Peyer's patch (tissue), 4 donors: ENCODE data around the gene OR2B2. TPM values are rescaled to one million over a fixed set of nuclear protein-coding genes. Genes with fewer than 3 reads are reported as not detected.
"Not testable (repeated sequence)": the region's sequence is repeated elsewhere in the genome, so short reads cannot be mapped to it uniquely, and the experiment has no call there.

Source experiments
- DNase-seq, 3 donors: peaks; one replicate each; pipeline ENCODE4 v3.0.0-alpha.2; 2017 to 2019
- H3K27ac ChIP-seq, 4 donors: fragments of 200-600 bp; sonication (generic); one replicate each; pipeline ENCODE4 v1.5.1; 2016 to 2019
- H3K27me3 ChIP-seq, 2 donors: fragments of 200-600 bp; sonication (generic); one replicate each; pipeline ENCODE4 v1.5.1; 2019
- H3K36me3 ChIP-seq, 3 donors: fragments of 200-600 bp; sonication (generic); one replicate each; pipeline ENCODE4 v1.5.1; 2016 to 2019
- H3K4me1 ChIP-seq, 4 donors: fragments of 200-600 bp; sonication (generic); one replicate each; pipeline ENCODE4 v1.5.1; 2016 to 2019
- H3K4me3 ChIP-seq, 4 donors: fragments of 200-600 bp; sonication (generic); 1 replicate in 3 of 4; 2 replicates in 1 of 4; pipeline ENCODE4 v1.5.1; 2016 to 2019; ENCODE audit warnings: mild to moderate bottlenecking in 1 of 4
- H3K9me3 ChIP-seq, 4 donors: fragments of 200-600 bp; sonication (generic); one replicate each; pipeline ENCODE4 v1.5.1; 2016 to 2019; ENCODE audit warnings: mild to moderate bottlenecking in 1 of 4
- CTCF ChIP-seq, 6 experiments: fragments of 450-650 bp in 4 of 6; fragments of 200-600 bp in 2 of 6; sonication (generic) in 1 of 6; IDR thresholded peaks; one replicate each; pipeline ENCODE4 v1.5.1; 2017 to 2019; ENCODE audit warnings: antibody characterized with exemption in 6 of 6, mild to moderate bottlenecking in 3 of 6, moderate library complexity in 1 of 6
- POLR2A ChIP-seq, 2 donors: fragments of 450-650 bp; IDR thresholded peaks; one replicate each; pipeline ENCODE4 v1.5.1; 2017; ENCODE audit warnings: antibody characterized with exemption in 2 of 2, mild to moderate bottlenecking in 2 of 2, moderate library complexity in 2 of 2
- total RNA-seq, 4 donors: library from RNA; depleted of rRNA; stranded (reverse); fragments of >200 nt; gene quantifications; one replicate each; pipeline ENCODE4 v1.1.0, GENCODE V29; 2016

Gene OR2B2
- not detected for total RNA-seq

- Histone ChIP-seq H3K9me3 (no peaks in the 10 kb centered on the region), H3K4me1 (no peaks in the 10 kb centered on the region), H3K4me3 (no peak within 1 kb of the TSS), H3K27me3 (no peaks in the 10 kb centered on the region), H3K36me3 (no peaks in the 10 kb centered on the region), H3K27ac (no peak within 1 kb of the TSS)
- DNase-seq, result no peak
- no peak for TF ChIP-seq POLR2A (IDR thresholded peaks at IDR 0.05)
- TF ChIP-seq CTCF (IDR thresholded peaks at IDR 0.05), result no peak
These were observed at the start of gene OR2B2 for GRCh38 chr6:27911956-27912446. Gene OR2B2, minus strand, starts transcription at chr6:27912396. Its CDS starts 77 bp downstream, at chr6:27912319.

GRCh38 chr6:27957516-27957915, 45.3 kb upstream of the OR2B2 start:
- Histone ChIP-seq H3K36me3 (no peaks in the 10 kb centered on the region), H3K27ac (no peak overlapping the region), H3K9me3 (no peaks in the 10 kb centered on the region), H3K4me3 (no peak overlapping the region), H3K4me1 (no peaks in the 10 kb centered on the region), H3K27me3 (no peaks in the 10 kb centered on the region)
- DNase-seq, result no peak
- TF ChIP-seq CTCF (IDR thresholded peaks at IDR 0.05), result no peak
- TF ChIP-seq POLR2A (IDR thresholded peaks at IDR 0.05), result no peak

GRCh38 chr6:27956941-27957340, 44.7 kb upstream of the OR2B2 start, which contains the start of gene OR2B6:
Gene OR2B6, plus strand, starts transcription at chr6:27957241. Its CDS starts 0 bp downstream, at chr6:27957241.
- Histone ChIP-seq H3K9me3 (no peaks in the 10 kb centered on the region), H3K27ac (no peak within 1 kb of the TSS), H3K36me3 (no peaks in the 10 kb centered on the region), H3K27me3 (no peaks in the 10 kb centered on the region), H3K4me1 (no peaks in the 10 kb centered on the region), H3K4me3 (no peak within 1 kb of the TSS)
- no peak for DNase-seq
- no peak for TF ChIP-seq CTCF (IDR thresholded peaks at IDR 0.05)
- no peak for TF ChIP-seq POLR2A (IDR thresholded peaks at IDR 0.05)

GRCh38 chr6:27951040-27951439, 38.8 kb upstream of the OR2B2 start:
- no peak overlapping the region for H3K4me3 ChIP-seq
- no peaks in the 10 kb centered on the region for H3K9me3 ChIP-seq
- no peak overlapping the region for H3K27ac ChIP-seq
- no peak for TF ChIP-seq POLR2A (IDR thresholded peaks at IDR 0.05)
- no peak for TF ChIP-seq CTCF (IDR thresholded peaks at IDR 0.05)
- no peaks in the 10 kb centered on the region for H3K4me1 ChIP-seq
- DNase-seq, result no peak
- no peaks in the 10 kb centered on the region for H3K36me3 ChIP-seq
- H3K27me3 ChIP-seq, result no peaks in the 10 kb centered on the region

- Histone ChIP-seq H3K27me3 (no peaks in the 10 kb centered on the region), H3K4me3 (no peak overlapping the region), H3K9me3 (no peaks in the 10 kb centered on the region), H3K27ac (no peak overlapping the region), H3K4me1 (no peaks in the 10 kb centered on the region), H3K36me3 (no peaks in the 10 kb centered on the region)
- TF ChIP-seq CTCF (IDR thresholded peaks at IDR 0.05) (no peak), POLR2A (IDR thresholded peaks at IDR 0.05) (no peak)
- DNase-seq, result no peak
These were observed 36.0 kb upstream of the OR2B2 start for GRCh38 chr6:27948237-27948636.

GRCh38 chr6:27943072-27943471, 30.9 kb upstream of the OR2B2 start:
- H3K4me3 ChIP-seq, H3K4me1 ChIP-seq, H3K27ac ChIP-seq, H3K27me3 ChIP-seq, H3K36me3 ChIP-seq, H3K9me3 ChIP-seq, DNase-seq: not testable (repeated sequence)
